Measurements from ENCODE around the gene L1CAM.
"Not testable (repeated sequence)": the region's sequence is repeated elsewhere in the genome, so short reads cannot be mapped to it uniquely, and the experiment has no call there.

L1CAM gene

GRCh38 chrX:153825042-153825441, 60.9 kb downstream of the L1CAM start:
- no peak for DNase-seq

GRCh38 chrX:153824348-153824747, 61.6 kb downstream of the L1CAM start:
- DNase-seq, result no peak

- no peak for DNase-seq
These were observed 64.9 kb downstream of the L1CAM start for GRCh38 chrX:153821066-153821465.

- no peak for DNase-seq
These were observed 65.4 kb downstream of the L1CAM start for GRCh38 chrX:153820601-153821000.

- DNase-seq, result no peak
These were observed 66.5 kb downstream of the L1CAM start for GRCh38 chrX:153819384-153820040.

- DNase-seq, result peak; percentile 37 to 40
These were observed 67.2 kb downstream of the L1CAM start for GRCh38 chrX:153818571-153819383.

- DNase-seq, result not testable (repeated sequence)
These were observed 67.9 kb downstream of the L1CAM start for GRCh38 chrX:153818064-153818463.

- no peak for DNase-seq
These were observed 68.9 kb downstream of the L1CAM start for GRCh38 chrX:153816831-153817690.

- DNase-seq, result no peak
These were observed 71.2 kb downstream of the L1CAM start for GRCh38 chrX:153814591-153815315.

- no peak for DNase-seq
These were observed 72.8 kb downstream of the L1CAM start for GRCh38 chrX:153813161-153813560.

GRCh38 chrX:153812220-153812619, 73.8 kb downstream of the L1CAM start:
- DNase-seq, result no peak
